Measurements from ENCODE around the gene UBA1.

UBA1 gene

DNA sequence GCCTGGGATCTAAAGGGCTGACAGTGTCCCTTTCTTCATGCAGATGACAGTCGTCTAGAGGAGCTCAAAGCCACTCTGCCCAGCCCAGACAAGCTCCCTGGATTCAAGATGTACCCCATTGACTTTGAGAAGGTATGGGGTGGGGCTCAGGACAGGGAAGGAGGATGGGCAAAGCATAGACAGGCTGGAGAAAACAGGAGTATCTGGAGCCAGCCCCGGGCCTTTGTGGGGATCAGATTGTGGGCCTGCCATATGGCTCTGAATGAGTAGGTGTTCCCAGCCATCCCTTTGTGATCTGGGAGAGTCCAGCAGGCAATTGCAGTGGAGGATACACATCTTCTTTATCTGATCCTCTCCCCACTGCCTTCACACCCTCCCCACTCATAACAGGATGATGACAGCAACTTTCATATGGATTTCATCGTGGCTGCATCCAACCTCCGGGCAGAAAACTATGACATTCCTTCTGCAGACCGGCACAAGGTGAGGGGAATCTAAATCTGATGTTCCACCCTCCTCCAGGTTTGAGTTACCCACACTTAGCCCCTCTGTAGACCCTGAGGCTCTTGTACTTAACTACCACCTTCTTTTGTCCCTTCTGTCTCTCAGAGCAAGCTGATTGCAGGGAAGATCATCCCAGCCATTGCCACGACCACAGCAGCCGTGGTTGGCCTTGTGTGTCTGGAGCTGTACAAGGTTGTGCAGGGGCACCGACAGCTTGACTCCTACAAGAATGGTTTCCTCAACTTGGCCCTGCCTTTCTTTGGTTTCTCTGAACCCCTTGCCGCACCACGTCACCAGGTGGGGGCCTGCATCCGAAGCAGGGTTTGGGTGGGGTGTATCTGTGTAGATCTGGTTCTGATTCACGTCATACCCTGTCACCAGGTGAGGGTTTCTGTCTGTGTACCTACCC, 19.0 kb downstream of the UBA1 start:
- DNase-seq (ENCODE audit: low spot score): no peak

DNA sequence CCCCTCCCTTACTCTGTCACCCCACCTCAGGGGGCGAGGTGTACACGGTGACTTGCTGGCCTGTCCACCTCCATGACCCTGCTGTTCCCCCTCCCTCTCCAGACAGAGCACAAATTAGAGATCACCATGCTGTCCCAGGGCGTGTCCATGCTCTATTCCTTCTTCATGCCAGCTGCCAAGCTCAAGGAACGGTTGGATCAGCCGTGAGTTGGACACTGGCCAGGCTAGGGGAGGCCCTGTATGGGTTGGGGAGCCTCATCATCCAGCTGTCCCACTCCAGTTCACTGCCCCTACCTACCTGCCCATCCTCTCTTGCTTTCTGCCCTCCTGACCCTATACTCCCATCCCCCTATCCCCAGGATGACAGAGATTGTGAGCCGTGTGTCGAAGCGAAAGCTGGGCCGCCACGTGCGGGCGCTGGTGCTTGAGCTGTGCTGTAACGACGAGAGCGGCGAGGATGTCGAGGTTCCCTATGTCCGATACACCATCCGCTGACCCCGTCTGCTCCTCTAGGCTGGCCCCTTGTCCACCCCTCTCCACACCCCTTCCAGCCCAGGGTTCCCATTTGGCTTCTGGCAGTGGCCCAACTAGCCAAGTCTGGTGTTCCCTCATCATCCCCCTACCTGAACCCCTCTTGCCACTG, 20.9 kb downstream of the UBA1 start:
- DNase-seq (ENCODE audit: low spot score): no peak

- no peak for DNase-seq (ENCODE audit: low spot score)
Observed at GRCh38 chrX:47215291-47215900, 21.8 kb downstream of the UBA1 start.

DNA sequence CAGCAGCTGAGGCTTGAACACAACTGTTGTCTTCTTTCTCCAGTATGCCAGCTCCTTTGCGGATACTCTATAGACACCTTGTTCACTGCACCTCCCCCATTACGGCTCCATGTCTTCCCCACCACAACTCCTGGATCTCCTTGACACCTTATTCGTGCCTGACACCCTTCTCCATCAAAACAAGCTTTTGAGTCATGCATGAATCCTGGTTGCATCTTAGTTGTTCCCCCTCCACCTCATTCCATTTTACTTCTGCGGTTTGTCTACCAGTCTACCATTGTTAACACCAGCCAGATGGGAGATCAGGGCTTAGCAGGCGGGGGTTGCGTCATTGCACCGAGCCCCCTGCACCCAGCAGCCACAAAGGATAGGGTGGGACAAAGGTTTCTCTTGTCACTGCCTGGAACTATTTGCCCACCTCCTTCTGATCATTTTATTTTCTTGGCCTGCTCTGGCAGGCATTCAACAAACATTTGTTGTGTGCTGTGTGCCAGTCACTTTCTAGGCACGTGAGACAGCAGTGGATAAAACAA, 22.8 kb downstream of the UBA1 start:
- DNase-seq (ENCODE audit: low spot score): no peak

- peak; percentile 65 for DNase-seq (ENCODE audit: low spot score)
Observed at GRCh38 chrX:47217121-47217851, 23.7 kb downstream of the UBA1 start.

- peak; percentile 99 for DNase-seq (ENCODE audit: low spot score)
Observed at GRCh38 chrX:47217852-47218279, 24.2 kb downstream of the UBA1 start.

GRCh38 chrX:47218280-47218919, 24.8 kb downstream of the UBA1 start, which contains the start of gene CDK16:
TSS of gene CDK16 (plus strand) at chrX:47218681. CDS start at chrX:47223558, 4,877 bp downstream.
- DNase-seq (ENCODE audit: low spot score): peak; percentile 83

- no peak for DNase-seq (ENCODE audit: low spot score)
Observed at GRCh38 chrX:47218920-47219815, 25.5 kb downstream of the UBA1 start.

DNA sequence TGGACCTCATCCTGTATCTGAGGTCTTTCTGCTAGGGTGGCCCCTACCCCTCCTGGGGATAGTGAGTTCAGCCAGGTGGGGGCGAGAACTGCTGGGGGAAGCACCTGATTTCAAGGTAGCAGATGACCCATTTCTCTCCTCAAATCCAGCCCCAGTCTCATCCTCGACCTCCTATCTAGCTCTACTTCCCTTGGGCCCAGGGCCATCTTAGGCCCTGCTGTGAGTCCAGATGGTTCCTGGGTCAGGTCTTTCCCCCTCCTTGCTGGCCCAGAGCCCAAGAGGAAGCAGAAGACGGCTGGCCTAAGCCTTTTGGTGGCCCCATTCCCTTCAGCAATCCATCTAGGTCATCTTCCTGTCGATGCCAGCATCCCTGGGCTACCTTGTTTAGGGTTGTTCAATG, 28.1 kb downstream of the UBA1 start:
- DNase-seq (ENCODE audit: low spot score): no peak

DNA sequence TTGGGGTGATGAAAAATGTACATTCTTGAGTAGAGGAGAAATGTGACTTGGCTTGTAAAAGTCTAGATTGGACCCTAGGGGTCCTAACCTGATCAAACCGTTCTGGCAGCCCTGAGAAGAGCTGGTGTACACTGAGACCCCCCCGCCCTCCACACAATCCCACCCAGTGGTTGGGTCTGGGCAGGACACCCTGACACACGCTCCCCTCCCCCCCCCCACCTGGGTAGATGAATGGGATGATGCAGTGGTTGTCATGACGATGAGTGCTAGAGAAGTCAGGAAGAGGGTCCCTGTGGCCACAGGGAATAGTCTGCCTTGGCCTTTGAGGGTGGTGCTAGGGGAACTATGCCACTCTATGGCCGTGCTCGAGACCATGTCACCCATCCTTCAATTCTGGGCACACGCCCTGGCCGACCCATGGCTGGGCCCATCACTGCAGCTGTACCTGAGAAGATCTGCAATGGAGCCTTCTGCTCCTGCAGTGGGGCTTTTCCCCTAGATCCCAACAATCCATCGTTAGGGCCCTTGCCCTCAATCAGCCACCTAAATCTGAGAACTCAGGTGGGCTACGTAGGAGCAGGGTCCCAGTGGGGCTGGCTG, 29.2 kb downstream of the UBA1 start:
- no peak for DNase-seq (ENCODE audit: low spot score)

DNA sequence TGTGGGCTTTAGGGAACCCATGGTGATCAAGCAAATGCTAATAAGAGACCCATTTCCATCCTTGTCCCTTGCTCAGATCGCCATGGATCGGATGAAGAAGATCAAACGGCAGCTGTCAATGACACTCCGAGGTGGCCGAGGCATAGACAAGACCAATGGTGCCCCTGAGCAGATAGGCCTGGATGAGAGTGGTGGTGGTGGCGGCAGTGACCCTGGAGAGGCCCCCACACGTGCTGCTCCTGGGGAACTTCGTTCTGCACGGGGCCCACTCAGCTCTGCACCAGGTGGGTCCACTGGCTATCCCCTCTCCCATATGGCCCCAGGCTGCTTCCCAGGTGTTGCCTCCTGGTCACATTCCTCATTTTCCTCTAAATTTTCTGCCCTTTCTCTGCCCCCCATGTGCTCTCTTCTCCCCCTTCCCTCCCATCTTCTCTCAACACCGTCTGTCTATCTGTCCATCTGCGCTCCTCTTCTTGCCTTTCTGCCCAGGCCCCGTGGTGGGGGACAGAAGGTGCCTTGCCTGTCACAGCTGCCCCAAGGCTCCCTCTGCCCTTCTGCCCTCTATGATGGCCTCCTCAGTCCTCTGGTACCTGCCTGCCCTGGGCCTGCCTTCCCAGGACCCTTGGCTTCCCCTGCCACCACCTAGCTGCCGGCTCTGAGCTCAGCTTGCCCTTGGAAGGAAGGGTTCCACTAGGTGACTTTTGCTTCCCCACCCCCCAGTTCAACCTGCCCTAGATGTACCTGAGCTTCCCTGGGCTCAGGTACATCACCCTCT, 30.0 kb downstream of the UBA1 start:
- DNase-seq (ENCODE audit: low spot score): no peak

DNA sequence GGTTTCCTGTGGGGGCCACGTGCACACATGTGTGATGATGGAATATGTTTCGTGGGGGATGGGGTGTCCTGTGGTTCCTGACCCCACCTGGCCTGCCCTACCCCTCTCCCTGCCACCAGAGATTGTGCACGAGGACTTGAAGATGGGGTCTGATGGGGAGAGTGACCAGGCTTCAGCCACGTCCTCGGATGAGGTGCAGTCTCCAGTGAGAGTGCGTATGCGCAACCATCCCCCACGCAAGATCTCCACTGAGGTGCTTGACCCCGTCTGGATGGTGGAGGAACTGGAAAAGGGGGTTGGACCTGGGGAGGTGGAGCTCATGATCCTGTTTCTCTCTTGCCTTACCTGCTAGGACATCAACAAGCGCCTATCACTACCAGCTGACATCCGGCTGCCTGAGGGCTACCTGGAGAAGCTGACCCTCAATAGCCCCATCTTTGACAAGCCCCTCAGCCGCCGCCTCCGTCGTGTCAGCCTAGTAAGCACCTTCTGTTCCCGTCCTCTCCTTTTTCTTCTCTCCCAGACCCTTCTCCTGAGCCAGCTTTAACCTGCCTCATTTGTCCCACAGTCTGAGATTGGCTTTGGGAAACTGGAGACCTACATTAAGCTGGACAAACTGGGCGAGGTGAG, 30.8 kb downstream of the UBA1 start:
- no peak for DNase-seq (ENCODE audit: low spot score)

DNA sequence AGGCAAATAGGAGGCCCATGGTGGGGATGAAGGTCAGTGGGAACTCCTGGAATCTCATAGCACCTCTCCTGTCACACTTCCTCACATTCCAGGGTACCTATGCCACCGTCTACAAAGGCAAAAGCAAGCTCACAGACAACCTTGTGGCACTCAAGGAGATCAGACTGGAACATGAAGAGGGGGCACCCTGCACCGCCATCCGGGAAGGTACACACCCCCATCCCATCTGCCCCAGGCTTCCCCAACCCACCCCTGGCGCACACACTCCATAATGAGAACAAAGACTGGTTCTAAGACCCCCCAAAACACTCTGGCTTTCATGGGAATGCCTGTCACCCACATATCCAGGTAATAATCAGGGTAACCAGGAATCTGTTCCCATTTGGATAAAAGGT, 31.3 kb downstream of the UBA1 start:
- no peak for DNase-seq (ENCODE audit: low spot score)

DNA sequence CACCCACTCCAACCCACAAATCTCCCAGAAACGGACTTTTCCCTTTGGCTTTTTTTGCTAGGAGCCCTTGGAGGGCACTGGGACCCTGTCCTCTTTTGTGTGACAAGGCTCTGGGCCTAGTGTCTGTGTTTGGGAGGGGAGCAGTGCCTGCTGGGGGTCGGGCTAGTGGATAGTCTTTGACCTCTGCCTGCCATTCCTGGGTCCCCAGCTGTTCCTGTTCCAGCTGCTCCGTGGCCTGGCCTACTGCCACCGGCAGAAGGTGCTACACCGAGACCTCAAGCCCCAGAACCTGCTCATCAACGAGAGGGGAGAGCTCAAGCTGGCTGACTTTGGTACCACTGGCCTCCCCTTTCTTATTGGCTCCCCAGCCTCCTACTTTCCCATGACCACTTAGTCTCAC, 32.4 kb downstream of the UBA1 start:
- DNase-seq (ENCODE audit: low spot score): no peak

GRCh38 chrX:47226531-47227333, 33.1 kb downstream of the UBA1 start:
- DNase-seq (ENCODE audit: low spot score): no peak

- DNase-seq (ENCODE audit: low spot score): no peak
Observed at GRCh38 chrX:47227334-47227583, 33.6 kb downstream of the UBA1 start.

DNA sequence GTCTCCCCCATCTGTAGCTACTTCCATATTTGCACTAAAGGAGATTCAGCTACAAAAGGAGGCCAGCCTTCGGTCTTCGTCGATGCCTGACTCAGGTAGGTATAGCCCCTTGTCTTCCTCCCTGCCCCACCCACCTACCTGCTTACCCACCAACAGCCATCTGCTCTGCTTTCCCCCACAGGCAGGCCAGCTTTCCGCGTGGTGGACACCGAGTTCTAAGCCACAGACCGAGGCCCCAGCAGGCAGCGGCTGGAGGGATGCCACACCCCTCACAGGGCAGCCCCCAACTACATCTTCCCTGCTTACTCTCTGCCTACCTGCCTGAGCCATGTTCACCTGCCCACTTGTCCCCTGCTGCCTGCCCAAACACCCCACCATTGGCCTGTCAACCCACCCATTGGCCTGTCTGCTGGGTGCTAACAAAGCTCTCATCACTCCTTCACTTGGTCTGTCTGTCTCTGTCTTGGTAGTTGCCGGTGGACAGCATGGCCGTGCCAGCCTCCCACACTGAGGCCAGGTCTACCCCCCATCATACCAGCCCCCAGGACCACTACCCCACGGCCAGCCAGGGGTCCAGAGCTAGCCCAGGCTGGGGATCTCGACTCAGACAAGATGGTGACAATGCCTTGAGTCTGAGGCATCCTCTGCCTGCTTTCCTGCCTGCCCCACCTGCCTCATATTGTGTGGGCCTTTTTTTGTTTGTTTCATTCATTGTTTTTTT, 35.1 kb downstream of the UBA1 start:
- no peak for DNase-seq (ENCODE audit: low spot score)

DNA sequence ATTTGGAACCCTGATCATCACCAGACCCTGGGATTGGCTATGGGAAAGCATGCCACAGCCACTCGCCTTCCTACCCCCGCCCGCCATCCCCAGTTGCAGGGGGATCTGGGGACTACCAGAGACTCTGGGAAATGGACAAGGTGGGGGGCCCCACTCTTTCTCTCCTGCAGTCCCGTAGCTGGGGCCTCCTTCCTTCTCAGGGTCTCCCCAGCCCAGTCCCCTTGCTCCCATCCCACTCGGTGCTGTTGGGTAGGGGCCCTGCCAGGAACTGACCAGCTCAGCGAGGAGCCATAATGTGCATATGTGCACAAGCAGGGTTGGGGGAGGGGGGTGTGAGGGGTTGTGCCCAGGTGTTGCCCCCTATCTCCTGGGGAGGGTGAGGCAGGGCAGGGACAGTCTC, 35.8 kb downstream of the UBA1 start:
- DNase-seq (ENCODE audit: low spot score): no peak

Data from SW480 (cell line).